Karpas-422 (cell line): Measurements from ENCODE around the gene GNRHR. TPM values are rescaled to one million over a fixed set of nuclear protein-coding genes. Genes with fewer than 3 reads are reported as not detected.

Source experiments
- small RNA-seq: library from RNA; depleted of rRNA; stranded (forward); fragments of <200 nt; gene quantifications from one replicate; pipeline ENCODE3, GENCODE V24; 2014
- total RNA-seq: library from RNA; depleted of rRNA; stranded (reverse); fragments of >200 nt; shearing (Covaris generic); gene quantifications from 2 replicates; pipeline ENCODE4 v1.2.3, GENCODE V29; 2014; ENCODE audit warnings: low replicate concordance; rRNA removed

GNRHR gene
- total RNA-seq, 1 experiment from 2014 or later = not detected

Small RNA genes within 50 kb of the gene (small RNA-seq; reads per million reads assigned to genes)
- not detected for gene RF00091

Other genes with a start within 250 kb of the GNRHR start
- gene CENPC, start 208.9 kb downstream of the GNRHR start, total RNA-seq = 33.6 and 44.5 TPM in 2 replicates
- gene STAP1, start 195.7 kb downstream of the GNRHR start, total RNA-seq = 47.5 and 80.8 TPM in 2 replicates
- 56.7 and 77.9 TPM in 2 replicates for gene UBA6, start 53.2 kb downstream of the GNRHR start, total RNA-seq
- gene TMPRSS11D, start 129.6 kb upstream of the GNRHR start, total RNA-seq = not detected in 2 replicates
- gene TMPRSS11A, start 209.1 kb upstream of the GNRHR start, total RNA-seq = not detected in 2 replicates